Neural cell (in vitro differentiated cells): Measurements from ENCODE around the gene GDI1.

ENCODE experiments used
- EZH2 ChIP-seq: fragments of 200-600, 300-800 bp; shearing (Covaris generic), sonication (generic); IDR thresholded peaks from 2 replicates; pipeline ENCODE4 v1.6.1; 2014; ENCODE audit warnings: antibody characterized with exemption, low read length, borderline replicate concordance, mild to moderate bottlenecking; ENCODE audit not compliant: insufficient read depth, poor library complexity, severe bottlenecking
- MXI1 ChIP-seq: fragments of 450-650 bp; conservative IDR thresholded peaks from 2 replicates; pipeline ENCODE4 v1.6.1; 2014; ENCODE audit warnings: antibody characterized with exemption, mild to moderate bottlenecking; ENCODE audit not compliant: poor library complexity, severe bottlenecking
- POLR2AphosphoS5 ChIP-seq: IDR thresholded peaks from 2 replicates; pipeline ENCODE4 v1.6.1; 2012
- SMC3 ChIP-seq: fragments of 450-650 bp; conservative IDR thresholded peaks from 2 replicates; pipeline ENCODE4 v1.6.1; 2014; ENCODE audit warnings: antibody characterized with exemption, mild to moderate bottlenecking, moderate library complexity; ENCODE audit not compliant: poor library complexity
- TF ChIP-seq, protein P1 (sequence below): fragments of 450-650 bp; IDR thresholded peaks from 2 replicates; pipeline ENCODE4 v1.5.1; 2014; ENCODE audit warnings: antibody characterized with exemption, mild to moderate bottlenecking, moderate library complexity; ENCODE audit not compliant: poor library complexity, severe bottlenecking

DNA sequence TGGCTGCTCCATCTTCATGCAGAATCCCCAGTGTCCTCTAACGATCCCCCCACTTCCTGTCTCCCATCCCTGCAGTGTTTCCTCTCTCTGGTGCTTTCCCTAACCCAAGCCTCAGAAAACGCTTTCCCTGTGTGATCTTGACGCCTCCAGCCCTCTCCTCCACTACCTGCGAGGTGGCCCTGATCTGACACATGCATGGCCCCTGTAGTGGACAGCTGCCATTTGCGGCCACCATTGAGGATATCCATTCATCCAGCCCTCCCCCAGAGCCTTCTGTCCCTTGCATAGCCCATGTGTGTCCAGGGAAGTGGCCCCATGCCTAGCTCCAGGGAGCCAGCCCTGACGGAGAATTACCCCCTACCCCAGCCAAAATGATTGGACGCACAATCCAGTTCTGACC, 46.4 kb downstream of the GDI1 start:
- TF ChIP-seq, protein P1, sequence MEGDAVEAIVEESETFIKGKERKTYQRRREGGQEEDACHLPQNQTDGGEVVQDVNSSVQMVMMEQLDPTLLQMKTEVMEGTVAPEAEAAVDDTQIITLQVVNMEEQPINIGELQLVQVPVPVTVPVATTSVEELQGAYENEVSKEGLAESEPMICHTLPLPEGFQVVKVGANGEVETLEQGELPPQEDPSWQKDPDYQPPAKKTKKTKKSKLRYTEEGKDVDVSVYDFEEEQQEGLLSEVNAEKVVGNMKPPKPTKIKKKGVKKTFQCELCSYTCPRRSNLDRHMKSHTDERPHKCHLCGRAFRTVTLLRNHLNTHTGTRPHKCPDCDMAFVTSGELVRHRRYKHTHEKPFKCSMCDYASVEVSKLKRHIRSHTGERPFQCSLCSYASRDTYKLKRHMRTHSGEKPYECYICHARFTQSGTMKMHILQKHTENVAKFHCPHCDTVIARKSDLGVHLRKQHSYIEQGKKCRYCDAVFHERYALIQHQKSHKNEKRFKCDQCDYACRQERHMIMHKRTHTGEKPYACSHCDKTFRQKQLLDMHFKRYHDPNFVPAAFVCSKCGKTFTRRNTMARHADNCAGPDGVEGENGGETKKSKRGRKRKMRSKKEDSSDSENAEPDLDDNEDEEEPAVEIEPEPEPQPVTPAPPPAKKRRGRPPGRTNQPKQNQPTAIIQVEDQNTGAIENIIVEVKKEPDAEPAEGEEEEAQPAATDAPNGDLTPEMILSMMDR: no peak
- TF ChIP-seq POLR2AphosphoS5 (no peak), SMC3 (no peak), MXI1 (no peak), EZH2 (no peak)
